ENCODE results near the gene TTC9B.

The TTC9B gene

GRCh38 chr19:40243181-40243580, 25.0 kb upstream of the TTC9B start:
- Histone ChIP-seq H3K27me3 (ENCODE audit: insufficient read depth, insufficient read length) (no peaks in the 10 kb centered on the region), H3K9ac (ENCODE audit: insufficient read length, low read depth) (no peak overlapping the region), H3K4me3 (ENCODE audit: insufficient read length, low read depth) (no peak overlapping the region), H3K4me1 (ENCODE audit: insufficient read depth, insufficient read length) (peaks cover 5% of the 10 kb centered on the region), H3K36me3 (ENCODE audit: insufficient read depth, insufficient read length, low read length) (peaks cover 52% of the 10 kb centered on the region), H3K9me3 (ENCODE audit: insufficient read depth, low read length) (no peaks in the 10 kb centered on the region)
- no peak for DNase-seq (ENCODE audit: low read depth, low spot score)
- TF ChIP-seq ZNF274 (IDR thresholded peaks at IDR 0.05; ENCODE audit: low read depth, low read length) = no peak
- no peak for TF ChIP-seq SUZ12 (IDR thresholded peaks at IDR 0.05; ENCODE audit: extremely low read depth, insufficient read depth, insufficient read length)
- TF ChIP-seq YY1 (IDR thresholded peaks at IDR 0.05; ENCODE audit: insufficient read depth, insufficient read length) = no peak

- H3K9ac ChIP-seq (ENCODE audit: insufficient read length, low read depth) = no peak overlapping the region
- no peak for TF ChIP-seq YY1 (IDR thresholded peaks at IDR 0.05; ENCODE audit: insufficient read depth, insufficient read length)
- TF ChIP-seq ZNF274 (IDR thresholded peaks at IDR 0.05; ENCODE audit: low read depth, low read length) = no peak
- no peak for TF ChIP-seq SUZ12 (IDR thresholded peaks at IDR 0.05; ENCODE audit: extremely low read depth, insufficient read depth, insufficient read length)
- H3K4me1 ChIP-seq (ENCODE audit: insufficient read depth, insufficient read length) = peaks cover 5% of the 10 kb centered on the region
- DNase-seq (ENCODE audit: low read depth, low spot score) = no peak
- no peak overlapping the region for H3K4me3 ChIP-seq (ENCODE audit: insufficient read length, low read depth)
- H3K36me3 ChIP-seq (ENCODE audit: insufficient read depth, insufficient read length, low read length) = peaks cover 55% of the 10 kb centered on the region
- no peaks in the 10 kb centered on the region for H3K27me3 ChIP-seq (ENCODE audit: insufficient read depth, insufficient read length)
- H3K9me3 ChIP-seq (ENCODE audit: insufficient read depth, low read length) = no peaks in the 10 kb centered on the region
These were observed 24.3 kb upstream of the TTC9B start for GRCh38 chr19:40242480-40242879.

GRCh38 chr19:40241809-40242384, 23.7 kb upstream of the TTC9B start:
- peaks cover 58% of the 10 kb centered on the region for H3K36me3 ChIP-seq (ENCODE audit: insufficient read depth, insufficient read length, low read length)
- TF ChIP-seq ZNF274 (IDR thresholded peaks at IDR 0.05; ENCODE audit: low read depth, low read length) (no peak), YY1 (IDR thresholded peaks at IDR 0.05; ENCODE audit: insufficient read depth, insufficient read length) (no peak), SUZ12 (IDR thresholded peaks at IDR 0.05; ENCODE audit: extremely low read depth, insufficient read depth, insufficient read length) (no peak)

GRCh38 chr19:40241125-40241808, 23.1 kb upstream of the TTC9B start:
- no peaks in the 10 kb centered on the region for H3K9me3 ChIP-seq (ENCODE audit: insufficient read depth, low read length)
- peaks cover 64% of the 10 kb centered on the region for H3K36me3 ChIP-seq (ENCODE audit: insufficient read depth, insufficient read length, low read length)
- H3K4me1 ChIP-seq (ENCODE audit: insufficient read depth, insufficient read length) = peaks cover 5% of the 10 kb centered on the region
- DNase-seq (ENCODE audit: low read depth, low spot score) = no peak
- TF ChIP-seq SUZ12 (IDR thresholded peaks at IDR 0.05; ENCODE audit: extremely low read depth, insufficient read depth, insufficient read length) (no peak), ZNF274 (IDR thresholded peaks at IDR 0.05; ENCODE audit: low read depth, low read length) (no peak), YY1 (IDR thresholded peaks at IDR 0.05; ENCODE audit: insufficient read depth, insufficient read length) (no peak)
- H3K4me3 ChIP-seq (ENCODE audit: insufficient read length, low read depth) = no peak overlapping the region
- no peak overlapping the region for H3K9ac ChIP-seq (ENCODE audit: insufficient read length, low read depth)
- H3K27me3 ChIP-seq (ENCODE audit: insufficient read depth, insufficient read length) = no peaks in the 10 kb centered on the region

More at GRCh38 chr19:40241809-40242384, 23.7 kb upstream of the TTC9B start:
- Histone ChIP-seq H3K27me3 (ENCODE audit: insufficient read depth, insufficient read length) (no peaks in the 10 kb centered on the region), H3K4me3 (ENCODE audit: insufficient read length, low read depth) (no peak overlapping the region), H3K9ac (ENCODE audit: insufficient read length, low read depth) (no peak overlapping the region), H3K9me3 (ENCODE audit: insufficient read depth, low read length) (no peaks in the 10 kb centered on the region), H3K4me1 (ENCODE audit: insufficient read depth, insufficient read length) (peaks cover 5% of the 10 kb centered on the region)
- no peak for DNase-seq (ENCODE audit: low read depth, low spot score)

- Histone ChIP-seq H3K9me3 (ENCODE audit: insufficient read depth, low read length) (no peaks in the 10 kb centered on the region), H3K4me1 (ENCODE audit: insufficient read depth, insufficient read length) (peaks cover 3% of the 10 kb centered on the region), H3K9ac (ENCODE audit: insufficient read length, low read depth) (no peak overlapping the region), H3K4me3 (ENCODE audit: insufficient read length, low read depth) (no peak overlapping the region), H3K27me3 (ENCODE audit: insufficient read depth, insufficient read length) (no peaks in the 10 kb centered on the region), H3K36me3 (ENCODE audit: insufficient read depth, insufficient read length, low read length) (peaks cover 72% of the 10 kb centered on the region)
- TF ChIP-seq SUZ12 (IDR thresholded peaks at IDR 0.05; ENCODE audit: extremely low read depth, insufficient read depth, insufficient read length) (no peak), ZNF274 (IDR thresholded peaks at IDR 0.05; ENCODE audit: low read depth, low read length) (no peak), YY1 (IDR thresholded peaks at IDR 0.05; ENCODE audit: insufficient read depth, insufficient read length) (no peak)
- no peak for DNase-seq (ENCODE audit: low read depth, low spot score)
These were observed 22.1 kb upstream of the TTC9B start for GRCh38 chr19:40240332-40240731.

- Histone ChIP-seq H3K9ac (ENCODE audit: insufficient read length, low read depth) (no peak overlapping the region), H3K4me3 (ENCODE audit: insufficient read length, low read depth) (no peak overlapping the region), H3K4me1 (ENCODE audit: insufficient read depth, insufficient read length) (peaks cover under 1% of the 10 kb centered on the region), H3K36me3 (ENCODE audit: insufficient read depth, insufficient read length, low read length) (peaks cover 80% of the 10 kb centered on the region), H3K27me3 (ENCODE audit: insufficient read depth, insufficient read length) (no peaks in the 10 kb centered on the region), H3K9me3 (ENCODE audit: insufficient read depth, low read length) (no peaks in the 10 kb centered on the region)
- no peak for DNase-seq (ENCODE audit: low read depth, low spot score)
- TF ChIP-seq YY1 (IDR thresholded peaks at IDR 0.05; ENCODE audit: insufficient read depth, insufficient read length) = no peak
- TF ChIP-seq ZNF274 (IDR thresholded peaks at IDR 0.05; ENCODE audit: low read depth, low read length) = no peak
- no peak for TF ChIP-seq SUZ12 (IDR thresholded peaks at IDR 0.05; ENCODE audit: extremely low read depth, insufficient read depth, insufficient read length)
These were observed 21.4 kb upstream of the TTC9B start for GRCh38 chr19:40239415-40240226.

- Histone ChIP-seq H3K4me1 (ENCODE audit: insufficient read depth, insufficient read length) (no peaks in the 10 kb centered on the region), H3K4me3 (ENCODE audit: insufficient read length, low read depth) (no peak overlapping the region), H3K9me3 (ENCODE audit: insufficient read depth, low read length) (no peaks in the 10 kb centered on the region), H3K9ac (ENCODE audit: insufficient read length, low read depth) (no peak overlapping the region), H3K36me3 (ENCODE audit: insufficient read depth, insufficient read length, low read length) (peaks cover 83% of the 10 kb centered on the region), H3K27me3 (ENCODE audit: insufficient read depth, insufficient read length) (no peaks in the 10 kb centered on the region)
- TF ChIP-seq ZNF274 (IDR thresholded peaks at IDR 0.05; ENCODE audit: low read depth, low read length) = no peak
- no peak for TF ChIP-seq SUZ12 (IDR thresholded peaks at IDR 0.05; ENCODE audit: extremely low read depth, insufficient read depth, insufficient read length)
- no peak for TF ChIP-seq YY1 (IDR thresholded peaks at IDR 0.05; ENCODE audit: insufficient read depth, insufficient read length)
- no peak for DNase-seq (ENCODE audit: low read depth, low spot score)
These were observed 20.6 kb upstream of the TTC9B start for GRCh38 chr19:40238775-40239174.
